Raji (cell line): ENCODE data around the gene GLO1.

ENCODE experiments used
- POLR2A ChIP-seq: IDR thresholded peaks from 2 replicates; pipeline ENCODE4 v1.6.1; 2011; ENCODE audit warnings: low read depth, low read length, control low read depth; ENCODE audit not compliant: insufficient read depth

GLO1 gene

GRCh38 chr6:38684904-38685303 lies 18.0 kb downstream of the GLO1 start:
- no peak for TF ChIP-seq POLR2A

DNA sequence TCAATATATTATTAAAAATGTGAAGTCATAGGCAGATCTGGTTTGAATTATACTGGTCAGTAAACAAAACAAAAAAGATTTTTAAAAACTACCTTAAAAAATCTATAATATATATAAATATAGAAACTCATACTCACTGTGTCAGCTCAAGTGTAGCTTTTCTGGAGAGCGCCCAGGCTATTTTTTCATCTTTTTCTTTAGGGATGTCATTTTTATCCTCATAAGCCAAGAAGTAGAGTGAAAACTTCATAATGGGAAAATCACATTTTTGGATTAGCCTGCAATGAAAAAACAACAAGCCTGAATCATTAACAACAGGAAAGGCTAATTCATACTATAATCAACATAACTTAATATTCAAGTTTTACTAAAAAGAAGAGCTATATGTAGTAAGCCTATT lies 18.7 kb downstream of the GLO1 start:
- no peak for TF ChIP-seq POLR2A

GRCh38 chr6:38681850-38682249 lies 21.1 kb downstream of the GLO1 start:
- no peak for TF ChIP-seq POLR2A

- no peak for TF ChIP-seq POLR2A
Observed at GRCh38 chr6:38679668-38680067, 23.3 kb downstream of the GLO1 start.

GRCh38 chr6:38678178-38678760 lies 24.7 kb downstream of the GLO1 start:
- no peak for TF ChIP-seq POLR2A

DNA sequence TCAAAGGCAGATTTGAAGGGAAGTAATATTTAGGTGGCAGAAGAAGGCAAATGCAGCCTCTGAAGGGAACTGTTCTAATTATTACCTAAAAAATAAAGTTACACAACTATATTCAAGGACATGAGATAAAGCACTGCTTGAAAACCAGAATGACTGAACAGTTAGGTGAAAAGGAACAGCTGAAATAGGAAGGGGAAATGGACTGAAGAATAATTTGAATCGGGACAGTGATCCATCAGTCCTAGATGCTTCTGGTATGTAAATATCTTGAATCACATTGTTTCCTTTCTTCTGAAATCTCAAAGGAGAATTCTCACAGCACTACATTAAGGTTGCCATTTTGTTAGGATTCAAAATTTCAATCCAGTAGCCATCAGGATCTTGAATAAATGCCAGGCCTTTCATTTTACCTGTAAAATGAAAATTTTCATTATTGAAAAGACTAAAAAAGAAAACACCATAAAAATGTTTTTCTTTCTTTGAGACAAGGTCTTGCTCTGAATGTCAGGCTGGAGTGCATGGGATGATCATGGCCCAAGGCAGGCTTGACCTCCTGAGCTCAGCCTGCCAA lies 25.9 kb downstream of the GLO1 start:
- TF ChIP-seq POLR2A = no peak

DNA sequence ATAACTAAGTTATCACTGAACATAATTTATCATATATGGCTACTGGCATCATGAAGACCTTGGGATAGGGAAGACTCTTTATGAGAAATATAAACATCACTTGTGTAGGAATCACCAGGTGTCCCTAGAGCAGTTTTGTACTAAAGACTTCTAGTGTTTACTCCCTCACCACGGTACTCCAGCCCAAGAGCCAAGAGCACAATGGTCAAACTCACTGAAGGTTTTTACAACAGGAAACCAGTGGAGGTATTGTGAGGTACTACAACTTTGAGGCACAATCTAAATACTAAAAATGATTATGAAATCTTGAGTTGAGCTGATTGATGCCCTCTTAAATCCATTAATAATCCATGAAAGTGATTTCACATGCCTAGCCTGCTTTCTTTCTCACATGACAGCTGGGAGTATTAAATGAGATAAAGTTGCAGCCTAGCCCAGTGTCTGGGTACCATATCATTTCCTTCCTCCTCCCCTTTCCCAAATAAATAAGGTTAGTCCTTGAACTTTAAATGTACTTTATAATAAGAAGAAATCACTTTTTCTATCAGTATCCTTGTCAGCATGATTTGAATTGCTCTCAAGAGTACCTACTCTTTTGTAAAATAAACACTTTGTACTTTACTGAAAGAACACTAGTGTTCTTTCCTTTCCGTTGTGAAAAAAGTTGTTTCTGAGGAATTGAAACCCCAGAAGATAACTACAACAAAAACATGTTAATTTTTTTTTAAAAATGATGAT lies 26.5 kb downstream of the GLO1 start:
- TF ChIP-seq POLR2A = no peak

GRCh38 chr6:38673397-38674165 lies 29.4 kb downstream of the GLO1 start:
- no peak for TF ChIP-seq POLR2A

GRCh38 chr6:38671885-38672467 lies 31.0 kb downstream of the GLO1 start:
- TF ChIP-seq POLR2A = no peak

- TF ChIP-seq POLR2A = no peak
Observed at GRCh38 chr6:38658418-38659167, 44.4 kb downstream of the GLO1 start.

- no peak for TF ChIP-seq POLR2A
Observed at GRCh38 chr6:38656896-38657295, 46.0 kb downstream of the GLO1 start.

- TF ChIP-seq POLR2A = no peak
Observed at GRCh38 chr6:38654263-38654662, 48.7 kb downstream of the GLO1 start.

DNA sequence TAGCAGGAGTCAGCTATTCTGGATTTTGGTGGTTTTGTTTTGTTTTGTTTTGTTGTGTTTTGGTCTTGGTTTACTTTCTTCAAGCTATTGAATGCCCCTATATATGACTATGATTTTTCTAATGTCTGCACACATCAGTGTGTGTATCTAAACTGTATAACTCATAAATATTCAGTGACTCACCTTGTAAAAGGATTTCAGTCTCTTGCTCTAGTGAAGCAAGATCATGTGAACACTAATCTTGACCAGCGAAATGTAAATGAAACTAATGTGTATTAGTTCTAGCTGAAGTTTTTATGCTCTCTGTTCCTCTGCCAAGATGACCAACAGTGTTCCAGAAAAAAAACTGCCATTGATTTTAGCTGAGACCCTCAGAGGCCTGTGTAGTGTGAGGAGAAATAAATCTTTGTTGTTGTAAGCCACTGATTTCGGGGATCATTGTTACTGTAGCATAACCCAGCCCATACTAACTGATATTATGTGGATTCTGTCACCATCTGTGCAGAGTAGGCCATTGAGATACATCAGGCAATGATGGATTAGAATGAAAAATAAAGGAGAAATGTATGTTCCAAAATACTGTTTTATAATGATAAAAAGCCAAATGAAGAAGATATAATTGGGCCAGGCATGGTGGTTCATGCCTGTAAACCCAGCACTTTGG lies 51.7 kb downstream of the GLO1 start:
- no peak for TF ChIP-seq POLR2A

GRCh38 chr6:38650207-38650752 lies 52.7 kb downstream of the GLO1 start:
- TF ChIP-seq POLR2A = no peak

DNA sequence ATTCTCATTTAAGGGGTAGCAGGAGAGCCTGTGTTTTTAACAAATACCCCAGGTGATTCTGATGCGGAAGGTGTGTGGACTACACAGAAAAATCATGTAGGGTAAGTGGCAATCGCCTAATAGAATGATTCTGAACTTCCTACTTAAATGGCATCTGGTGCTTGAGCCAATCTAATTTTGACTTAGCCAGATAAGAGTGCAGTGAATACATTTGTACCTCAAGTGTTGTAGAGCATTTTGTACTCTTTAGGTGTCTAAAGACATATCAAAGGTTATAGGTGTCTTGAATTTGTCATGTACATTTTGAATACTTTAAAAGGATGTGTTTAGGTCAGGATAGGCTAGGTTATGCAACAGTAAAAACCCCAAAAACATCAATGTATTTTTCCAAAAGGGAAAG lies 53.2 kb downstream of the GLO1 start:
- no peak for TF ChIP-seq POLR2A

GRCh38 chr6:38648629-38649028 lies 54.3 kb downstream of the GLO1 start:
- no peak for TF ChIP-seq POLR2A
